CD14-positive monocyte (primary cell): ENCODE data around the gene KLHL36. TPM values are rescaled to one million over a fixed set of nuclear protein-coding genes. Genes with fewer than 3 reads are reported as not detected.

Source experiments
- DNase-seq, 3 donors: peaks; one replicate each; pipeline ENCODE4 v3.0.0-alpha.2; 2011 to 2022
- H2AFZ ChIP-seq: 2 replicates; pipeline ENCODE4 v1.6.0; 2012; ENCODE audit warnings: mild to moderate bottlenecking, low read depth, low read length, inconsistent platforms; ENCODE audit not compliant: insufficient read depth, poor library complexity, severe bottlenecking
- H3K27ac ChIP-seq, 2 donors: 1 replicate in 1 of 2; 2 replicates in 1 of 2; pipeline ENCODE4 v1.5.1; 2012 to 2013; ENCODE audit warnings: low read length in 2 of 2, control low read depth in 1 of 2, inconsistent platforms in 1 of 2, low read depth in 1 of 2, mild to moderate bottlenecking in 1 of 2
- H3K27me3 ChIP-seq, 2 donors: one replicate each; pipeline versions ENCODE4 v1.6.0 to v1.6.1; 2011 to 2013; ENCODE audit warnings: low read length in 2 of 2; ENCODE audit not compliant: control insufficient read depth in 2 of 2, insufficient read depth in 2 of 2
- H3K36me3 ChIP-seq, 2 donors: replicated peaks in 1 of 2; 1 replicate in 1 of 2; 2 replicates in 1 of 2; pipeline versions ENCODE4 v1.5.1 to v1.6.1; 2012 to 2013; ENCODE audit warnings: low read length in 2 of 2, control low read depth in 1 of 2, inconsistent platforms in 1 of 2, mild to moderate bottlenecking in 1 of 2; ENCODE audit not compliant: insufficient read depth in 2 of 2, control insufficient read depth in 1 of 2
- H3K4me1 ChIP-seq, 2 donors: 1 replicate in 1 of 2; 2 replicates in 1 of 2; pipeline versions ENCODE4 v1.5.1 to v1.6.1; 2012 to 2013; ENCODE audit warnings: low read length in 2 of 2, control low read depth in 1 of 2, inconsistent platforms in 1 of 2, mild to moderate bottlenecking in 1 of 2, moderate library complexity in 1 of 2; ENCODE audit not compliant: insufficient read depth in 2 of 2, control insufficient read depth in 1 of 2
- H3K4me2 ChIP-seq: replicated peaks from 2 replicates; pipeline ENCODE3; 2012; ENCODE audit warnings: low read length, moderate library complexity, mild to moderate bottlenecking; ENCODE audit not compliant: poor library complexity, severe bottlenecking; ENCODE audit errors: extremely low read depth
- H3K4me3 ChIP-seq, 3 experiments: fragments of 200-600 bp in 1 of 3; sonication (generic) in 1 of 3; replicated peaks in 1 of 3; 1 replicate in 2 of 3; 2 replicates in 1 of 3; pipeline ENCODE4 v1.5.1; 2011 to 2013; ENCODE audit warnings: low read length in 3 of 3, mild to moderate bottlenecking in 3 of 3, control low read depth in 2 of 3, low read depth in 2 of 3, inconsistent platforms in 1 of 3, moderate library complexity in 1 of 3
- H3K79me2 ChIP-seq: 2 replicates; pipeline ENCODE4 v1.6.0; 2012; ENCODE audit warnings: mild to moderate bottlenecking, control low read depth, inconsistent platforms, low read length, moderate library complexity; ENCODE audit not compliant: insufficient read depth
- H3K9ac ChIP-seq: 2 replicates; pipeline ENCODE4 v1.6.0; 2017; ENCODE audit warnings: low read length, mild to moderate bottlenecking; ENCODE audit not compliant: insufficient read depth, poor library complexity, severe bottlenecking
- H3K9me3 ChIP-seq, 2 donors: replicated peaks in 1 of 2; 1 replicate in 1 of 2; 2 replicates in 1 of 2; pipeline versions ENCODE4 v1.5.1 to v1.6.1; 2012 to 2013; ENCODE audit warnings: low read length in 2 of 2, control low read depth in 1 of 2; ENCODE audit not compliant: control insufficient read depth in 1 of 2, insufficient read depth in 1 of 2
- H4K20me1 ChIP-seq: 2 replicates; pipeline ENCODE4 v1.6.0; 2012; ENCODE audit warnings: mild to moderate bottlenecking, low read length, control low read depth, moderate library complexity; ENCODE audit not compliant: insufficient read depth
- H3K27ac Mint-ChIP-seq, 7 donors: one replicate each; pipeline ENCODE4 v1.8.0; 2020; ENCODE audit warnings: mild to moderate bottlenecking in 7 of 7, mixed read lengths in 7 of 7, moderate library complexity in 6 of 7, inconsistent platforms in 2 of 7
- H3K27me3 Mint-ChIP-seq, 3 donors: one replicate each; pipeline ENCODE4 v1.8.0; 2021 to 2022; ENCODE audit warnings: low read depth in 3 of 3, mild to moderate bottlenecking in 3 of 3, mixed read lengths in 3 of 3, moderate library complexity in 3 of 3, inconsistent platforms in 1 of 3
- H3K36me3 Mint-ChIP-seq, 2 donors: one replicate each; pipeline ENCODE4 v1.8.0; 2020; ENCODE audit warnings: mixed read lengths in 2 of 2, inconsistent platforms in 1 of 2, mild to moderate bottlenecking in 1 of 2
- H3K4me1 Mint-ChIP-seq: one replicate; pipeline ENCODE4 v1.8.0; 2020; ENCODE audit warnings: mild to moderate bottlenecking, mixed read lengths
- H3K4me3 Mint-ChIP-seq, 2 donors: one replicate each; pipeline ENCODE4 v1.8.0; 2020; ENCODE audit warnings: mild to moderate bottlenecking in 2 of 2, mixed read lengths in 2 of 2, moderate library complexity in 1 of 2
- H3K9me3 Mint-ChIP-seq, 7 donors: one replicate each; pipeline ENCODE4 v1.8.0; 2020 to 2022; ENCODE audit warnings: mixed read lengths in 7 of 7, mild to moderate bottlenecking in 6 of 7, moderate library complexity in 6 of 7, inconsistent platforms in 2 of 7
- WGBS: methylation state at CpG from one replicate; pipeline ENCODE4 v1.1.5; 2013; ENCODE audit warnings: missing lambda C conversion rate; ENCODE audit not compliant: insufficient coverage; 5-methylcytosine and 5-hydroxymethylcytosine counted together
- intact Hi-C, 2 donors: fragments of 100-400 bp; cut with micrococcal nuclease; formaldehyde crosslinking; loops; one replicate each; pipeline versions ENCODE4 v1.15.0 to v1.15.1; 2023
- polyA plus RNA-seq, 3 donors: library from polyadenylated mRNA; depleted of rRNA in 1 of 3; unstranded in 2 of 3; stranded (reverse) in 1 of 3; fragments of 300-500 nt in 2 of 3; fragments of >200 nt in 1 of 3; fragmentation: Illumina TruSeq in 2 of 3; gene quantifications; 1 replicate in 2 of 3; 2 replicates in 1 of 3; pipeline ENCODE4 v1.2.3, GENCODE V29; 2012 to 2021
- TF ChIP-seq, protein P1 (sequence below): fragments of 200-600 bp; IDR thresholded peaks from one replicate; pipeline ENCODE4 v1.8.0; 2022; ENCODE audit warnings: antibody characterized with exemption, mild to moderate bottlenecking

The KLHL36 gene
- polyA plus RNA-seq, 3 donors, result 12.1 to 50.8 (median 14.2) TPM

DNA sequence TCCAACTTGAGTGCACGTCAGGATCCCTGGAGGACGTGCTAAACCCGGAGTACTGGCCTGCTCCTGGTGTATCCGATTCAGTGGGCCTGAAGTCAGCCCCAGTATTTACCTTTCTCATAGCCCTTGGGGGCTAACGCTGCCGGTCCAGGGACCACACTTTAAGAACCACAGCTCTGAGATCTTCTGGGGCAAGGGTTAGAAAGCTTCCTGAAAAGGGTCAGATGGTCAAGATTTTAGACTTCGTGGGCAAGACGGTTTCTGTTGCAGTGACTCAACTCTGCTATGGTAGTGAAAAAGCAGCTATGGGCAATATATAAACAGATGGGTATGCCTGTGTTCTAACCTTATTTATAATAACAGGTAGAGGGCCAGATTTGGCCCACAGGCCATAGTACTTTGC, 36.9 kb downstream of the KLHL36 start:
- Mint-ChIP-seq H3K27me3 (peaks cover 1 to 5% (median 3%) of the 10 kb centered on the region in 3 donors), H3K9me3 (peaks cover 0 to 11% (median 2%) of the 10 kb centered on the region in 7 donors), H3K4me1 (peaks cover 24% of the 10 kb centered on the region), H3K27ac (no peak overlapping the region), H3K4me3 (no peak overlapping the region), H3K36me3 (no peaks in the 10 kb centered on the region)
- Histone ChIP-seq H3K79me2 (no peaks in the 10 kb centered on the region), H3K4me2 (no peak overlapping the region), H3K4me1 (peaks cover 15 to 28% of the 10 kb centered on the region in 2 donors), H3K4me3 (no peak overlapping the region), H3K9me3 (no peaks in the 10 kb centered on the region), H3K36me3 (no peaks in the 10 kb centered on the region), H2AFZ (no peak overlapping the region), H3K9ac (no peak overlapping the region), H4K20me1 (no peaks in the 10 kb centered on the region), H3K27me3 (no peaks in the 10 kb centered on the region), H3K27ac (no peak overlapping the region)
- intact Hi-C loops, result loop anchor here in 1 of 2 donors (5.0 kb wide), 1 partner anchor 42 kb away; no protein-coding TSS in a partner anchor
- DNase-seq, result no peak
- WGBS, result 92% methylated on average over 6 of the region's 8 CpGs
- TF ChIP-seq, protein P1, sequence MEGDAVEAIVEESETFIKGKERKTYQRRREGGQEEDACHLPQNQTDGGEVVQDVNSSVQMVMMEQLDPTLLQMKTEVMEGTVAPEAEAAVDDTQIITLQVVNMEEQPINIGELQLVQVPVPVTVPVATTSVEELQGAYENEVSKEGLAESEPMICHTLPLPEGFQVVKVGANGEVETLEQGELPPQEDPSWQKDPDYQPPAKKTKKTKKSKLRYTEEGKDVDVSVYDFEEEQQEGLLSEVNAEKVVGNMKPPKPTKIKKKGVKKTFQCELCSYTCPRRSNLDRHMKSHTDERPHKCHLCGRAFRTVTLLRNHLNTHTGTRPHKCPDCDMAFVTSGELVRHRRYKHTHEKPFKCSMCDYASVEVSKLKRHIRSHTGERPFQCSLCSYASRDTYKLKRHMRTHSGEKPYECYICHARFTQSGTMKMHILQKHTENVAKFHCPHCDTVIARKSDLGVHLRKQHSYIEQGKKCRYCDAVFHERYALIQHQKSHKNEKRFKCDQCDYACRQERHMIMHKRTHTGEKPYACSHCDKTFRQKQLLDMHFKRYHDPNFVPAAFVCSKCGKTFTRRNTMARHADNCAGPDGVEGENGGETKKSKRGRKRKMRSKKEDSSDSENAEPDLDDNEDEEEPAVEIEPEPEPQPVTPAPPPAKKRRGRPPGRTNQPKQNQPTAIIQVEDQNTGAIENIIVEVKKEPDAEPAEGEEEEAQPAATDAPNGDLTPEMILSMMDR, result no peak

DNA sequence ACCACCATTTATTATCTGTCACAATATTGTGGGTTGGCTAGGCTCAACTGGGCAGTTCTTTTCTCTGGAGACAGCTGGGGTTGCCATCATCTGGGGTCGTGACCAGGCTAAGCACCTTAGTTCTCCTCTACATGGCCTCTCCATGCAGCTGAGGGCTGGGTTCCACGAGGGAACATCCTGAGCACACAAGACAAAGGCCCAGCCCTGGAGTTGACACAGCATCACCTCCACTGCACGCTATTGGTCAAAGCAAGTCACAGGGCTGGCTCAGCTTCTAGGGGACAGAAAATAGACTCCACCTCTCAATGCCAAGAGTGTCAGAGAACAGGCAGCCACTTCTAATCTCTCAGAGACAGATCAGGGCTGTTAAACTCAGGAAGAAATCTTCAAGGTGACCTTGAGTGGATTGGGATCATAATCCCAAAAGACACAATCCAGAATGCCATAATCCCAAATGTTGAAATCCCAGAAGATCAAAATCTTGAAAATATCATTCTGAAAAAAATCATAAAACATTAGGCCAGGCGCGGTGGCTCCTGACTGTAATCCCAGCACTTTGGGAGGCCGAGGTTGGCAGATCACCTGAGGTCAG, 38.5 kb downstream of the KLHL36 start:
- Histone ChIP-seq H3K4me3 (no peak overlapping the region), H3K79me2 (no peaks in the 10 kb centered on the region), H3K4me1 (peaks cover 17 to 30% of the 10 kb centered on the region in 2 donors), H3K9ac (no peak overlapping the region), H3K9me3 (no peaks in the 10 kb centered on the region), H3K36me3 (no peaks in the 10 kb centered on the region), H3K27me3 (no peaks in the 10 kb centered on the region), H2AFZ (no peak overlapping the region), H3K4me2 (no peak overlapping the region), H3K27ac (no peak overlapping the region), H4K20me1 (no peaks in the 10 kb centered on the region)
- no peak for DNase-seq
- peaks cover 27% of the 10 kb centered on the region for H3K4me1 Mint-ChIP-seq
- H3K9me3 Mint-ChIP-seq, result peaks cover 0 to 11% (median 2%) of the 10 kb centered on the region in 7 donors
- TF ChIP-seq, protein P1, result no peak
- intact Hi-C loops, result loop anchor here in 1 of 2 donors (5.0 kb wide), 1 partner anchor 40 kb away; no protein-coding TSS in a partner anchor
- WGBS, result 89% methylated on average over 6 of the region's 6 CpGs
- no peak overlapping the region for H3K4me3 Mint-ChIP-seq
- peak overlapping the region in 1 of 7 donors; percentile 56 for H3K27ac Mint-ChIP-seq
- H3K36me3 Mint-ChIP-seq, result peaks cover 0 to 3% of the 10 kb centered on the region in 2 donors
- H3K27me3 Mint-ChIP-seq, result peaks cover 1 to 5% (median 3%) of the 10 kb centered on the region in 3 donors
